ENCODE results near the gene CTU1.

- TF ChIP-seq CTCF (IDR thresholded peaks at IDR 0.05) (no peak), POLR2A (IDR thresholded peaks at IDR 0.05) (no peak)
These were observed 9.2 kb downstream of the CTU1 start for GRCh38 chr19:51099047-51099382.

Data from lower leg skin (tissue), 3 donors.